ENCODE data around the gene BHLHE41. TPM values are rescaled to one million over a fixed set of nuclear protein-coding genes. Genes with fewer than 3 reads are reported as not detected.

The BHLHE41 gene
- polyA plus RNA-seq, 1 donor from 2014 or later = not detected

DNA sequence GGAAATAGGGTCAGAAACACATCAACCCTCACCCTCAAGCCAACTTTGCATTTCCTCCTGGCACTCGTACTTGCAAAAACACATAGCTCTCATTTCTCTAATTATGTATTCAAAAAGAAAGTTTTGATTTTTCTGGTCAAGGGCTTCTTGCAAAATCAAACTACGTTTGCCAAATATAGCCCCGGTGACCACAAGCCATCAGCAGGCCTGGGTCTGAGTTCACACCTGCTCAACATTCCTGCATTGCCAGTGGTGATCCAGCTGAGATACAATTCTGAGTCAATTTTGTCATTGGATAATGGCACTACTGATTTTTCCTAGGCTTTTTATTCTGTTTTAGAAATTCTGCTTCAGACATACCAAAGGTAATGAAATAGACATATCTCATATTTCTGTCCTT is 10.7 kb upstream of the BHLHE41 start:
- Histone ChIP-seq H3F3A (ENCODE audit: insufficient read depth, low read length, poor library complexity, severe bottlenecking) (no peaks in the 10 kb centered on the region), H3K36me3 (ENCODE audit: insufficient read depth, low read length) (no peaks in the 10 kb centered on the region), H3K79me2 (replicated peaks; ENCODE audit: insufficient read depth, low read length) (no peaks in the 10 kb centered on the region), H3K9me3 (ENCODE audit: low read length) (no peaks in the 10 kb centered on the region), H3K27ac (ENCODE audit: low read length) (no peak overlapping the region), H3K9ac (ENCODE audit: low read length) (no peak overlapping the region), H3K4me2 (ENCODE audit: low read length) (no peak overlapping the region), H3K27me3 (ENCODE audit: insufficient read depth, low read depth, low read length) (peaks cover 6% of the 10 kb centered on the region), H2AFZ (ENCODE audit: low read depth, low read length) (no peak overlapping the region), H3K4me3 (ENCODE audit: low read length) (no peak overlapping the region), H3K9me2 (ENCODE audit: insufficient read depth, low read length) (no peaks in the 10 kb centered on the region), H4K20me1 (ENCODE audit: insufficient read depth) (no peaks in the 10 kb centered on the region)
- TF ChIP-seq SMC3 (conservative IDR thresholded peaks at IDR 0.05; ENCODE audit: poor library complexity) (no peak), TAF1 (IDR thresholded peaks at IDR 0.05; ENCODE audit: low read depth) (no peak), RAD21 (conservative IDR thresholded peaks at IDR 0.05) (no peak), MXI1 (conservative IDR thresholded peaks at IDR 0.05; ENCODE audit: poor library complexity, severe bottlenecking) (no peak), EP300 (conservative IDR thresholded peaks at IDR 0.05; ENCODE audit: poor library complexity, severe bottlenecking) (no peak)
- TF ChIP-seq, protein P1, sequence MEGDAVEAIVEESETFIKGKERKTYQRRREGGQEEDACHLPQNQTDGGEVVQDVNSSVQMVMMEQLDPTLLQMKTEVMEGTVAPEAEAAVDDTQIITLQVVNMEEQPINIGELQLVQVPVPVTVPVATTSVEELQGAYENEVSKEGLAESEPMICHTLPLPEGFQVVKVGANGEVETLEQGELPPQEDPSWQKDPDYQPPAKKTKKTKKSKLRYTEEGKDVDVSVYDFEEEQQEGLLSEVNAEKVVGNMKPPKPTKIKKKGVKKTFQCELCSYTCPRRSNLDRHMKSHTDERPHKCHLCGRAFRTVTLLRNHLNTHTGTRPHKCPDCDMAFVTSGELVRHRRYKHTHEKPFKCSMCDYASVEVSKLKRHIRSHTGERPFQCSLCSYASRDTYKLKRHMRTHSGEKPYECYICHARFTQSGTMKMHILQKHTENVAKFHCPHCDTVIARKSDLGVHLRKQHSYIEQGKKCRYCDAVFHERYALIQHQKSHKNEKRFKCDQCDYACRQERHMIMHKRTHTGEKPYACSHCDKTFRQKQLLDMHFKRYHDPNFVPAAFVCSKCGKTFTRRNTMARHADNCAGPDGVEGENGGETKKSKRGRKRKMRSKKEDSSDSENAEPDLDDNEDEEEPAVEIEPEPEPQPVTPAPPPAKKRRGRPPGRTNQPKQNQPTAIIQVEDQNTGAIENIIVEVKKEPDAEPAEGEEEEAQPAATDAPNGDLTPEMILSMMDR (IDR thresholded peaks at IDR 0.05; ENCODE audit: poor library complexity, severe bottlenecking) = no peak
- TF ChIP-seq, protein P2, sequence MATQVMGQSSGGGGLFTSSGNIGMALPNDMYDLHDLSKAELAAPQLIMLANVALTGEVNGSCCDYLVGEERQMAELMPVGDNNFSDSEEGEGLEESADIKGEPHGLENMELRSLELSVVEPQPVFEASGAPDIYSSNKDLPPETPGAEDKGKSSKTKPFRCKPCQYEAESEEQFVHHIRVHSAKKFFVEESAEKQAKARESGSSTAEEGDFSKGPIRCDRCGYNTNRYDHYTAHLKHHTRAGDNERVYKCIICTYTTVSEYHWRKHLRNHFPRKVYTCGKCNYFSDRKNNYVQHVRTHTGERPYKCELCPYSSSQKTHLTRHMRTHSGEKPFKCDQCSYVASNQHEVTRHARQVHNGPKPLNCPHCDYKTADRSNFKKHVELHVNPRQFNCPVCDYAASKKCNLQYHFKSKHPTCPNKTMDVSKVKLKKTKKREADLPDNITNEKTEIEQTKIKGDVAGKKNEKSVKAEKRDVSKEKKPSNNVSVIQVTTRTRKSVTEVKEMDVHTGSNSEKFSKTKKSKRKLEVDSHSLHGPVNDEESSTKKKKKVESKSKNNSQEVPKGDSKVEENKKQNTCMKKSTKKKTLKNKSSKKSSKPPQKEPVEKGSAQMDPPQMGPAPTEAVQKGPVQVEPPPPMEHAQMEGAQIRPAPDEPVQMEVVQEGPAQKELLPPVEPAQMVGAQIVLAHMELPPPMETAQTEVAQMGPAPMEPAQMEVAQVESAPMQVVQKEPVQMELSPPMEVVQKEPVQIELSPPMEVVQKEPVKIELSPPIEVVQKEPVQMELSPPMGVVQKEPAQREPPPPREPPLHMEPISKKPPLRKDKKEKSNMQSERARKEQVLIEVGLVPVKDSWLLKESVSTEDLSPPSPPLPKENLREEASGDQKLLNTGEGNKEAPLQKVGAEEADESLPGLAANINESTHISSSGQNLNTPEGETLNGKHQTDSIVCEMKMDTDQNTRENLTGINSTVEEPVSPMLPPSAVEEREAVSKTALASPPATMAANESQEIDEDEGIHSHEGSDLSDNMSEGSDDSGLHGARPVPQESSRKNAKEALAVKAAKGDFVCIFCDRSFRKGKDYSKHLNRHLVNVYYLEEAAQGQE (IDR thresholded peaks at IDR 0.05; ENCODE audit: borderline replicate concordance) = no peak

DNA sequence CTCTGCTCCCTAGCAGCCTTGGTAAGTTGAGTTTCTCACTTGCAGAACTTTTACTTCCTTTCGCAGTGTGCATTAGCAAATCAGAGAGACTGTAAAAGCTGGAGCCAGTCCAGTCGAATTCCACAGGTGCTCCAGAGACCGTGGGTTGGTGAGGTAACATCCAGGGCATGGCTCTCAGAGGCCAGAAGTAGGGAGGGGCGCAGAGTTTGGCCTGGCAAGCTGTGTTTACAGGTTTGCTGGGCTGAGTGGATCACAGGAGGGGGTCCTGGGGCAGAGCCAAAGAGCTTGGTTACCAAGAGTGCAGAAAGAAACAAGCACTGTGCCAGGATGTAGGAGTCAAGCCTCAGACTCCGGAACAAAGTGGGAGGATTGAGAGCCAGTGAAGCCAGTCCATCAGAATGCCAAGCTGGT is 10.2 kb upstream of the BHLHE41 start:
- no peak overlapping the region for H3K9ac ChIP-seq (ENCODE audit: low read length)

More for the DNA sequence above, 10.2 kb upstream of the BHLHE41 start:
- Histone ChIP-seq H3K4me3 (ENCODE audit: low read length) (no peak overlapping the region), H3K9me2 (ENCODE audit: insufficient read depth, low read length) (no peaks in the 10 kb centered on the region), H3K79me2 (replicated peaks; ENCODE audit: insufficient read depth, low read length) (no peaks in the 10 kb centered on the region), H3K9me3 (ENCODE audit: low read length) (no peaks in the 10 kb centered on the region), H2AFZ (ENCODE audit: low read depth, low read length) (no peak overlapping the region), H3K4me2 (ENCODE audit: low read length) (no peak overlapping the region), H3K27me3 (ENCODE audit: insufficient read depth, low read depth, low read length) (peaks cover 8% of the 10 kb centered on the region), H3K27ac (ENCODE audit: low read length) (no peak overlapping the region), H3F3A (ENCODE audit: insufficient read depth, low read length, poor library complexity, severe bottlenecking) (no peaks in the 10 kb centered on the region), H4K20me1 (ENCODE audit: insufficient read depth) (no peaks in the 10 kb centered on the region), H3K36me3 (ENCODE audit: insufficient read depth, low read length) (no peaks in the 10 kb centered on the region)
- TF ChIP-seq, protein P2 (IDR thresholded peaks at IDR 0.05; ENCODE audit: borderline replicate concordance) = no peak
- TF ChIP-seq SMC3 (conservative IDR thresholded peaks at IDR 0.05; ENCODE audit: poor library complexity) = no peak
- no peak for TF ChIP-seq MXI1 (conservative IDR thresholded peaks at IDR 0.05; ENCODE audit: poor library complexity, severe bottlenecking)
- no peak for TF ChIP-seq TAF1 (IDR thresholded peaks at IDR 0.05; ENCODE audit: low read depth)

Data from neural cell (in vitro differentiated cells).